Naive B cell (primary cell): Measurements from ENCODE around the gene SV2C. TPM values are rescaled to one million over a fixed set of nuclear protein-coding genes. Genes with fewer than 3 reads are reported as not detected.
"Not testable (repeated sequence)": the region's sequence is repeated elsewhere in the genome, so short reads cannot be mapped to it uniquely, and the experiment has no call there.

ENCODE experiments used
- ATAC-seq, 2 donors: fragments of 150-1000 bp; cut with Tn5 transposase; 2 replicates each; pipeline ENCODE4 v1.10.0; 2021; ENCODE audit warnings: low read depth in 2 of 2, mild to moderate bottlenecking in 2 of 2, moderate library complexity in 2 of 2
- DNase-seq: peaks from one replicate; pipeline ENCODE4 v3.0.0; 2022
- H3K27ac Mint-ChIP-seq, 6 donors: one replicate each; pipeline ENCODE4 v1.8.0; 2020 to 2022; ENCODE audit warnings: mild to moderate bottlenecking in 6 of 6, mixed read lengths in 6 of 6, moderate library complexity in 5 of 6, inconsistent platforms in 2 of 6
- H3K27me3 Mint-ChIP-seq, 3 donors: one replicate each; pipeline ENCODE4 v1.8.0; 2021 to 2022; ENCODE audit warnings: mixed read lengths in 3 of 3, mild to moderate bottlenecking in 1 of 3
- H3K36me3 Mint-ChIP-seq, 2 donors: one replicate each; pipeline ENCODE4 v1.8.0; 2020 to 2022; ENCODE audit warnings: mixed read lengths in 2 of 2, inconsistent platforms in 1 of 2, mild to moderate bottlenecking in 1 of 2
- H3K4me1 Mint-ChIP-seq, 3 donors: one replicate each; pipeline ENCODE4 v1.8.0; 2020 to 2022; ENCODE audit warnings: mixed read lengths in 3 of 3, inconsistent platforms in 1 of 3, mild to moderate bottlenecking in 1 of 3, moderate library complexity in 1 of 3
- H3K4me3 Mint-ChIP-seq, 8 donors: one replicate each; pipeline ENCODE4 v1.8.0; 2020 to 2022; ENCODE audit warnings: mild to moderate bottlenecking in 8 of 8, mixed read lengths in 8 of 8, moderate library complexity in 8 of 8, inconsistent platforms in 2 of 8
- H3K9me3 Mint-ChIP-seq, 7 donors: one replicate each; pipeline ENCODE4 v1.8.0; 2020 to 2022; ENCODE audit warnings: mixed read lengths in 7 of 7, mild to moderate bottlenecking in 5 of 7, inconsistent platforms in 2 of 7, moderate library complexity in 1 of 7
- polyA plus RNA-seq, 6 donors: library from polyadenylated mRNA; unstranded; fragments of 300-500 nt; fragmentation: Illumina TruSeq; gene quantifications; one replicate each; pipeline ENCODE4 v1.2.3, GENCODE V29; 2021; ENCODE audit warnings: low read depth in 6 of 6

Gene SV2C
- polyA plus RNA-seq, 6 donors from 2014 or later: not detected

GRCh38 chr5:76083555-76084495 is 642 bp downstream of the SV2C start:
- H3K4me1 Mint-ChIP-seq: peaks cover 16 to 28% (median 21%) of the 10 kb centered on the region in 3 donors
- H3K36me3 Mint-ChIP-seq: no peaks in the 10 kb centered on the region
- peak overlapping the region in 1 of 6 donors; percentile 70 for H3K27ac Mint-ChIP-seq
- H3K4me3 Mint-ChIP-seq: peak overlapping the region in 7 of 8 donors; percentile 58 to 86 (median 75)
- ATAC-seq (no peak), DNase-seq (no peak)
- peaks cover 0 to 7% (median 0%) of the 10 kb centered on the region in 7 donors for H3K9me3 Mint-ChIP-seq
- H3K27me3 Mint-ChIP-seq: peaks cover 53 to 81% (median 75%) of the 10 kb centered on the region in 3 donors

DNA sequence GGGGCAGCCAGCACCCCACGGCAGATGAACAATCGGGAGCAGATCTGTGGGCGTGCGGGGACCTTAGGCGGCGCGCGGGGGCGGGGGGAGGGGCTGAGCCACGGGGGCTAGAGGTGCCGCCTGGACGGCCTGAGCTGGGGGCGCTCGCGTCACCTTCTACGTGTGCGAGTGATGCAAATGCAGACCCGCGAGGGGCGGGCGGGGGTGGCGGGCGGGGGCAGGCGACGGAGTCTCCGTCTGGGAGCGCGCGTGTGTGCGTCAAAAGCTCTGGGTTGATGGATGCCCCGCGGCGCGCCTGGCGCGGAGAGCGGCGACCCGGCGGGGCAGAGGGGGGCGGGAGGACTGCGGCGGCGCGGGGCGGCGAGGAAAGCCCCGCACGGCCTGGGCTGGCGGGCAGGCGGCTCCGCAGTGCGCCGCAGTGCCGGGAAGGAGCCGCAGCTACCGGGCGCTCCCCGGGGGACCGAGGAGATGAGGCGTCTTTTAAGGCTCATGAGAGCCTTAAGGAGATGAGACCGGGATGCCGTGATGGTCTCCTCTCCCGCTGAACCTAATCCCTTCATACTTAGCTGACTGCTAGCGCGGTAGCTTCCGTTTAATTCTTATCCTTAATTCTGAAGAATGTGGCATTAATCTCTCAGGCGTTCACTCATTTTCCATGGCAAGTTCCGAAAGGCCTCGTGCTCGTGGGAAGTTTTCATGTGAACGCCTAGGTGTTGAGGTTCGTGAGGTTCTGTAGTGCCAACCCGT is 1.5 kb downstream of the SV2C start:
- peaks cover 51 to 78% (median 72%) of the 10 kb centered on the region in 3 donors for H3K27me3 Mint-ChIP-seq
- no peak overlapping the region for H3K27ac Mint-ChIP-seq
- H3K4me1 Mint-ChIP-seq: peaks cover 16 to 28% (median 21%) of the 10 kb centered on the region in 3 donors
- H3K36me3 Mint-ChIP-seq: peaks cover 0 to 3% of the 10 kb centered on the region in 2 donors
- peaks cover 0 to 15% (median 0%) of the 10 kb centered on the region in 7 donors for H3K9me3 Mint-ChIP-seq
- ATAC-seq (peak; percentile 32 to 41), DNase-seq (no peak)
- H3K4me3 Mint-ChIP-seq: peak overlapping the region in 7 of 8 donors; percentile 25 to 86 (median 74)

DNA sequence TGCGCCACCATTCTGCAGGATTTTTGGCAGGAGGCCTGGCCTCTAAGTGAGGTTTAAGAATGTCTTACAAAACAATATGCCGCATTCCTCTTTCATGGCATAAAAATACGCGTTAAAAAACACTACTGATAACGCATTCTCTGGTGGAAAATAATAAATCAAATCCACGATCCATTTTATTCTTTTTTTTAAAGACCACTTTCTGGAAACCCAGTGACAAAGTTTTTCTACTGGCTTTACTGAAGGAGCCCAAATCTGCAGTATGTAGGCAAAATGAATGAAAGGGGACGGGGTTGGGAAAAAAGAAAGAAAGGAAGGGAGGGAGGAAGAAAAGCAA is 2.0 kb downstream of the SV2C start:
- Mint-ChIP-seq H3K27me3 (peaks cover 46 to 76% (median 67%) of the 10 kb centered on the region in 3 donors), H3K4me3 (peak overlapping the region in 5 of 8 donors; percentile 3 to 63 (median 51)), H3K4me1 (peaks cover 16 to 28% (median 21%) of the 10 kb centered on the region in 3 donors), H3K9me3 (peaks cover 0 to 16% (median 0%) of the 10 kb centered on the region in 7 donors), H3K27ac (no peak overlapping the region), H3K36me3 (peaks cover 0 to 3% of the 10 kb centered on the region in 2 donors)
- DNase-seq: no peak
- no peak for ATAC-seq

- peaks cover 37 to 70% (median 58%) of the 10 kb centered on the region in 3 donors for H3K27me3 Mint-ChIP-seq
- peaks cover 0 to 3% of the 10 kb centered on the region in 2 donors for H3K36me3 Mint-ChIP-seq
- H3K4me3 Mint-ChIP-seq: peak overlapping the region in 1 of 8 donors; percentile 3
- peaks cover 0 to 16% (median 0%) of the 10 kb centered on the region in 7 donors for H3K9me3 Mint-ChIP-seq
- DNase-seq (no peak), ATAC-seq (no peak)
- peaks cover 16 to 28% (median 21%) of the 10 kb centered on the region in 3 donors for H3K4me1 Mint-ChIP-seq
- H3K27ac Mint-ChIP-seq: no peak overlapping the region
These were observed 2.9 kb downstream of the SV2C start for GRCh38 chr5:76086095-76086494.

DNA sequence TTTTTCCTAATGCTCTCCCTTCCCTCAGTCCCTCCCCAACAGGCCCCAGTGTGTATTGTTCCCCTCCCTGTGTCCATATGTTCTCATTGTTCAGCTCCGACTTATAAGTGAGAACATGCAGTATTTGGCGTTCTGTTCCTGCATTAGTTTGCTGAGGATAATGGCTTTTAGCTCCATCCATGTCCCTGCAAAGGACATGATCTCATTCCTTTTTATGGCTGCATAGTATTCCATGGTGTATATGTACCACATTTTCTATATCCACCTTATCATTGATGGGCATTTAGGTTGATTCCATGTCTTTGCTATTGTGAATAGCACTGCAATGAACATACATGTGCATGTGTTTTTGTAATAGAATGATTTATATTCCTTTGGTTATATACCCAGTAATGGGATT is 6.0 kb downstream of the SV2C start:
- ATAC-seq, H3K4me3 Mint-ChIP-seq: not testable (repeated sequence)
- H3K27me3 Mint-ChIP-seq: peaks cover 28 to 59% (median 48%) of the 10 kb centered on the region in 3 donors

DNA sequence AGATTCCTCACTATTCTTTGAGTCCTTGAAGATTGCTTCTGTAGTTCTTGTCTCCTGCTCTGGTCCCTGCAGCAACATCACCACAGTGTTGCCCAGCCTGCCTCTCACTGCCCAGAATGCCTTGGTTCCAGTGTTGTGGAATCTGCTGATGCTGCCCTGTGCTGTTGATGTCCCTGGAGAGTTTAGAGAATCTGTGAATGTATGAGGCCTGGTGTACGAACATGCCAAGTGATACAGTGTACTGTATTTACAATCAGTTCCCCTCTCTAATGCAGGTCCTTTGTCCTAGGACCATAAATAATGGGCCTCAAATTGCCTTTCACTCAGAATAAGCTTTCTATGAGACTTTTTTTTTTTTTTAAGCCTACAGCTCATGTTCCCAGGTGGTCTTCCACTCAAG is 8.2 kb downstream of the SV2C start:
- ATAC-seq (no peak), DNase-seq (no peak)
- no peaks in the 10 kb centered on the region for H3K4me1 Mint-ChIP-seq
- H3K36me3 Mint-ChIP-seq: peaks cover 0 to 3% of the 10 kb centered on the region in 2 donors
- no peak overlapping the region for H3K27ac Mint-ChIP-seq
- peaks cover 17 to 46% (median 36%) of the 10 kb centered on the region in 3 donors for H3K27me3 Mint-ChIP-seq
- H3K9me3 Mint-ChIP-seq: peaks cover 0 to 24% (median 3%) of the 10 kb centered on the region in 7 donors
- no peak overlapping the region for H3K4me3 Mint-ChIP-seq

More for the DNA sequence above, 6.0 kb downstream of the SV2C start:
- H3K4me1 Mint-ChIP-seq, H3K36me3 Mint-ChIP-seq, H3K27ac Mint-ChIP-seq, DNase-seq: not testable (repeated sequence)
- peaks cover 0 to 16% (median 3%) of the 10 kb centered on the region in 7 donors for H3K9me3 Mint-ChIP-seq

DNA sequence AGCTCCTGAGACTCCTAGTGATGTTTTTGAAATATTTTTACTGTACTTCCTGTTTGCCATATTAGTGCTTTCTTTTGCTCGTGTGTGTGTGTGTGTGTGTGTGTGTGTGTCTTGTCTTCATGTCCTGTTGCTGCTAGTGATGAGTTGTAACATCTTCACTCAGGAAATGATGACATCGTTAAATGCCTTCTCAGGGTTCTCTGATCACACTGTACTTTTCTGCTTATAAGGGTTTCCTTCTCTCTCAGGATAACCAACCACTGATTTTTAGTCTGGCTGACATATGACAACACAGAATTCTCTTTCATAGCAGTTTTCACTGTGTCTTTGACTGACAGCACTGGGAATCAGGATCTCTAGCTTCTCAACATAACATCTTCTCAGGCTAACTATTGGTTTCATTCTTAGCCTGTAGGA is 16.1 kb downstream of the SV2C start:
- ATAC-seq: no peak
- Mint-ChIP-seq H3K36me3 (no peaks in the 10 kb centered on the region), H3K27ac (no peak overlapping the region), H3K27me3 (peaks cover 13 to 37% (median 13%) of the 10 kb centered on the region in 3 donors), H3K4me1 (no peaks in the 10 kb centered on the region), H3K4me3 (no peak overlapping the region), H3K9me3 (peaks cover 0 to 15% (median 0%) of the 10 kb centered on the region in 7 donors)
- DNase-seq: no peak

DNA sequence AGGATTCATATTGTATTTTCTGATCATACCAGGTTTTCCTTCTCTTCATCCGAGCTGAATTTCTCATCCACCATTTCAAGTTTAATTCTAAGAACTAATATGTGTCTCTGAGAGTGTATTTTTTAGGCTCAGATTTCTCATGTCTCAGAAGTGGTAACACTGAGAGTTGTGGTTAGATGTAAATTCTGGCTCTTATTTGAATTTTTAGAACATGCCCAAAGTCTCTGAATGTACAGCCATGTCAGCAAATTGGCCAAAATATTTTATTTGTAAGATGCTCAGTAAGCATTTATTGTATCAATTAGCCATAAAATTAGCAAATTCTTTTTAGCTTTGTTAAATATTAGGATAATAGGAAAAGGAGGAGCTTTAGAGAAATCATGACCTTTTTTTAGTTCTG is 16.6 kb downstream of the SV2C start:
- ATAC-seq (no peak), DNase-seq (no peak)
- H3K9me3 Mint-ChIP-seq: peaks cover 0 to 12% (median 0%) of the 10 kb centered on the region in 7 donors
- H3K27ac Mint-ChIP-seq: no peak overlapping the region
- peaks cover 13 to 37% (median 17%) of the 10 kb centered on the region in 3 donors for H3K27me3 Mint-ChIP-seq
- H3K4me1 Mint-ChIP-seq: no peaks in the 10 kb centered on the region
- H3K4me3 Mint-ChIP-seq: no peak overlapping the region
- H3K36me3 Mint-ChIP-seq: no peaks in the 10 kb centered on the region

- H3K27ac Mint-ChIP-seq: no peak overlapping the region
- no peak overlapping the region for H3K4me3 Mint-ChIP-seq
- ATAC-seq: no peak
- peaks cover 0 to 8% (median 1%) of the 10 kb centered on the region in 7 donors for H3K9me3 Mint-ChIP-seq
- H3K4me1 Mint-ChIP-seq: no peaks in the 10 kb centered on the region
- H3K27me3 Mint-ChIP-seq: peaks cover 22 to 42% (median 28%) of the 10 kb centered on the region in 3 donors
- H3K36me3 Mint-ChIP-seq: no peaks in the 10 kb centered on the region
- DNase-seq: no peak
These were observed 20.8 kb downstream of the SV2C start for GRCh38 chr5:76104027-76104426.

DNA sequence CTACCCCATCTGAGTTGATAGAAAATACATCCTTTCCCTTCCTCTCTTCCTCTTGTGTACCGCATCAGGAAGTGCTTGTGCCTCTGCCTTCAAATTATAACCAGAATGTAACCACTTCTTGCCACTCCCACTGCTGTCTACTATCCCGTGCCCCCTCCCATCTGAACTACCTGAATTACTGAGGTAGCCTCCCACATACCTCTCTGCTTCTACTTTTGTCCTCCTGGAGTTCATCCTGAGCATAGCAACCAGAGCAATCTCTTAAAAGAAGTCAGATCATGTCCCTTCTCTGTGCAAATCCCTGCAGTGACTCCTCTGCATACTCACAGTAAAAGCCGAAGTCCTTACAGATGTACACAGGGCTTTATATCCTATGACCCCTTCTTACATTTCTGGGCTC is 23.0 kb downstream of the SV2C start:
- H3K27me3 Mint-ChIP-seq: peaks cover 35 to 39% (median 36%) of the 10 kb centered on the region in 3 donors
- ATAC-seq (no peak), DNase-seq (no peak)
- no peak overlapping the region for H3K4me3 Mint-ChIP-seq
- H3K27ac Mint-ChIP-seq: no peak overlapping the region
- H3K9me3 Mint-ChIP-seq: peaks cover 0 to 8% (median 1%) of the 10 kb centered on the region in 7 donors
- no peaks in the 10 kb centered on the region for H3K4me1 Mint-ChIP-seq
- H3K36me3 Mint-ChIP-seq: no peaks in the 10 kb centered on the region

DNA sequence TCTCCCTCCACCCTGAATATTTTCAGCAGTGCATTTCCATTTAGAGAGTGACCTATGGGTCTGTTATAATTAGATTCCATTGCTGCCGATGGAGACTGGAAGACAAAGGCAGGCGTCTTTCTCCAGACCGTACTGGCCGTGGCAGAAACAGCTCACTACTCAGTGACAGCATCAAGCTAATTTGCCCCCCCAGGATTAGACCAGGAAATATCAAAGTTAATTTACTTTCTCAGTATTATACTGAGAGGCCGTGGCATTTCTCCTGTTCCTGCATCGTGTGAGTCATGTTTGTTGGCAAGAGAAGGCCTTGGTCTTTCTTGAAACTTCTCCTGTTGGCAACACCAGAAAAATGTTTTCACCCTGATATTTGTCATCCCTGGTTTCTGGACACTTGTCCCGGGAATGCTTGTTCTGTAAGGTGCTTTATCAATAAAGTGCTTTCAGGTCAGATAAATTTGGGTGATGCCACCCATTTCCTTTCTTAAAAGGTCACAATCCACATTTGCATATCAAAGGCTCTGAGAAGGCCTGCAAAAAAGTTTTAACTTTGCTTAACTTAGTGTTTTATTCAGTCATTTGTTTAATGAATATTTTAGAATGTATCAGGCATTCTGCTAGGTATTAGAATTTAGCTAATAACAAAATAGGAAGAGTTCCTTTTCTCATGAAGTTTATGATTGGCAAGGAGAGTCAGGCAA is 28.4 kb downstream of the SV2C start:
- H3K27me3 Mint-ChIP-seq: peaks cover 44 to 52% (median 50%) of the 10 kb centered on the region in 3 donors
- H3K27ac Mint-ChIP-seq: no peak overlapping the region
- no peak for ATAC-seq
- H3K36me3 Mint-ChIP-seq: no peaks in the 10 kb centered on the region
- no peak overlapping the region for H3K4me3 Mint-ChIP-seq
- H3K4me1 Mint-ChIP-seq: no peaks in the 10 kb centered on the region
- no peak for DNase-seq
- H3K9me3 Mint-ChIP-seq: peaks cover 0 to 2% (median 0%) of the 10 kb centered on the region in 7 donors

- Mint-ChIP-seq H3K9me3 (peaks cover 0 to 2% (median 1%) of the 10 kb centered on the region in 7 donors), H3K27ac (no peak overlapping the region), H3K4me3 (no peak overlapping the region), H3K27me3 (peaks cover 42 to 51% (median 49%) of the 10 kb centered on the region in 3 donors), H3K36me3 (no peaks in the 10 kb centered on the region), H3K4me1 (no peaks in the 10 kb centered on the region)
- ATAC-seq (no peak), DNase-seq (no peak)
These were observed 29.9 kb downstream of the SV2C start for GRCh38 chr5:76113103-76113502.
